HepG2 (cell line): ENCODE results near the gene ALG3. TPM values are rescaled to one million over a fixed set of nuclear protein-coding genes. Genes with fewer than 3 reads are reported as not detected.

ENCODE experiments used
- ARHGAP35 ChIP-seq: sonication (generic); formaldehyde crosslinking; IDR thresholded peaks from 2 replicates; pipeline ENCODE4 v1.9.0; 2022; ENCODE audit warnings: mild to moderate bottlenecking, inconsistent platforms, moderate library complexity, missing genetic modification reagents, borderline replicate concordance
- ATF7-NPFF ChIP-seq: sonication (generic); formaldehyde crosslinking; IDR thresholded peaks from 2 replicates; pipeline ENCODE4 v1.8.1; 2023; ENCODE audit warnings: mild to moderate bottlenecking, low read depth, missing genetic modification reagents, moderate library complexity
- EED ChIP-seq: sonication (generic); formaldehyde crosslinking; IDR thresholded peaks from 2 replicates; pipeline ENCODE4 v1.5.0; 2020; ENCODE audit warnings: mild to moderate bottlenecking, missing genetic modification reagents
- EHMT2 ChIP-seq: fragments of 200-600 bp; sonication (generic); IDR thresholded peaks from 2 replicates; pipeline ENCODE4 v1.7.0; 2017; ENCODE audit warnings: antibody characterized with exemption, low read depth, low read length, borderline replicate concordance
- ELF4 ChIP-seq: sonication (generic); formaldehyde crosslinking; IDR thresholded peaks from 2 replicates; pipeline ENCODE4 v1.5.0; 2020; ENCODE audit warnings: missing genetic modification reagents, mild to moderate bottlenecking, moderate library complexity, borderline replicate concordance
- FOXP4 ChIP-seq: sonication (generic); formaldehyde crosslinking; IDR thresholded peaks from 2 replicates; pipeline ENCODE4 v1.4.0; 2020; ENCODE audit warnings: missing genetic modification reagents
- GPN1 ChIP-seq: sonication (generic); formaldehyde crosslinking; IDR thresholded peaks from 2 replicates; pipeline ENCODE4 v1.5.1; 2020; ENCODE audit warnings: missing genetic modification reagents, borderline replicate concordance
- HOXD1 ChIP-seq: sonication (generic); formaldehyde crosslinking; IDR thresholded peaks from 2 replicates; pipeline ENCODE4 v1.5.0; 2020; ENCODE audit warnings: missing genetic modification reagents
- IRX3 ChIP-seq: sonication (generic); formaldehyde crosslinking; IDR thresholded peaks from 2 replicates; pipeline ENCODE4 v1.8.1; 2023; ENCODE audit warnings: mild to moderate bottlenecking, low read depth, missing genetic modification reagents, borderline replicate concordance
- NCOR1 ChIP-seq: fragments of 200-600 bp; sonication (generic); IDR thresholded peaks from 2 replicates; pipeline ENCODE4 v1.7.0; 2017; ENCODE audit warnings: antibody characterized with exemption, low read length, borderline replicate concordance
- NFYB ChIP-seq: sonication (generic); formaldehyde crosslinking; IDR thresholded peaks from 2 replicates; pipeline ENCODE4 v1.4.0; 2020; ENCODE audit warnings: missing genetic modification reagents
- NR2F1 ChIP-seq, 2 experiments: fragments of 450-650 bp in 1 of 2; formaldehyde crosslinking in 1 of 2; IDR thresholded peaks; 2 replicates each; pipeline versions ENCODE4 v1.5.0 to v1.6.1; 2016 to 2020; ENCODE audit warnings: mild to moderate bottlenecking in 1 of 2, missing compliant biosample characterization in 1 of 2, missing genetic modification reagents in 1 of 2, moderate library complexity in 1 of 2
- PPARG ChIP-seq: conservative IDR thresholded peaks from 2 replicates; pipeline ENCODE4 v1.6.1; 2016; ENCODE audit warnings: missing biosample characterization, missing genetic modification reagents
- REL ChIP-seq: sonication (generic); formaldehyde crosslinking; conservative IDR thresholded peaks from 2 replicates; pipeline ENCODE4 v1.8.0; 2022; ENCODE audit warnings: mild to moderate bottlenecking, missing genetic modification reagents, moderate library complexity
- SMAD9 ChIP-seq: sonication (generic); formaldehyde crosslinking; IDR thresholded peaks from 2 replicates; pipeline ENCODE4 v1.5.1; 2020; ENCODE audit warnings: mild to moderate bottlenecking, missing genetic modification reagents
- ZFP82 ChIP-seq: sonication (generic); formaldehyde crosslinking; IDR thresholded peaks from 2 replicates; pipeline ENCODE4 v1.5.1; 2020; ENCODE audit warnings: mild to moderate bottlenecking, missing genetic modification reagents, borderline replicate concordance
- ZFP90 ChIP-seq: sonication (generic); formaldehyde crosslinking; IDR thresholded peaks from 2 replicates; pipeline ENCODE4 v1.8.0; 2022; ENCODE audit warnings: missing genetic modification reagents, mild to moderate bottlenecking, inconsistent platforms, borderline replicate concordance
- ZNF256 ChIP-seq: sonication (generic); formaldehyde crosslinking; conservative IDR thresholded peaks from 2 replicates; pipeline ENCODE4 v1.4.0; 2020; ENCODE audit warnings: missing genetic modification reagents
- ZNF572 ChIP-seq: sonication (generic); formaldehyde crosslinking; IDR thresholded peaks from 2 replicates; pipeline ENCODE4 v1.5.1; 2020; ENCODE audit warnings: mild to moderate bottlenecking, missing genetic modification reagents
- ZNF644 ChIP-seq: IDR thresholded peaks from 2 replicates; pipeline ENCODE4 v1.6.1; 2016; ENCODE audit warnings: low read depth
- ZNF749 ChIP-seq: sonication (generic); formaldehyde crosslinking; IDR thresholded peaks from 2 replicates; pipeline ENCODE4 v1.8.0; 2022; ENCODE audit warnings: mild to moderate bottlenecking, missing genetic modification reagents, moderate library complexity, borderline replicate concordance
- ZNF768 ChIP-seq: sonication (generic); formaldehyde crosslinking; IDR thresholded peaks from 2 replicates; pipeline ENCODE4 v1.4.0; 2020; ENCODE audit warnings: missing genetic modification reagents
- ZNF776 ChIP-seq: sonication (generic); formaldehyde crosslinking; IDR thresholded peaks from 2 replicates; pipeline ENCODE4 v1.4.0; 2020; ENCODE audit warnings: mild to moderate bottlenecking, missing genetic modification reagents
- polyA plus RNA-seq, 8 experiments: library from polyadenylated mRNA; depleted of rRNA in 3 of 8; stranded (reverse) in 7 of 8; unstranded in 1 of 8; fragments of >200 nt; fragmentation: Illumina TruSeq in 4 of 8; extraction: Trizol in 4 of 8; gene quantifications; 2 replicates each; pipeline versions ENCODE4 v1.2.1 to v1.2.3, GENCODE V29; 2011 to 2016; ENCODE audit warnings: low read depth in 4 of 8, missing spikeins in 1 of 8, mixed read lengths in 1 of 8; ENCODE audit not compliant: insufficient read depth in 1 of 8
- total RNA-seq, 5 experiments: library from RNA; depleted of rRNA; stranded (reverse); fragments of >200 nt; fragmentation: Illumina TruSeq; extraction: Trizol; gene quantifications; 2 replicates each; pipeline ENCODE4 v1.2.3, GENCODE V29; 2016; ENCODE audit warnings: low read depth in 1 of 5
- TF ChIP-seq, protein P1 (sequence below): sonication (generic); formaldehyde crosslinking; IDR thresholded peaks from 2 replicates; pipeline ENCODE4 v1.5.0; 2020; ENCODE audit warnings: missing genetic modification reagents
- TF ChIP-seq, protein P2 (sequence below): sonication (generic); formaldehyde crosslinking; IDR thresholded peaks from 2 replicates; pipeline ENCODE4 v1.5.0; 2020; ENCODE audit warnings: missing genetic modification reagents

Gene ALG3
- total and polyA plus RNA-seq, 2 of the 13 experiments (the other 11 are each of a cell fraction or from before 2014, with no cell fraction given): 46.6 to 57.1 TPM

GRCh38 chr3:184248454-184249411, at the start of gene ALG3 (continued):
- TF ChIP-seq FOXP4 (CRISPR knock-in tag) (no peak; the same call in 1 of the 2 replicates), ZNF256 (CRISPR knock-in tag) (peak; percentile 74; the same call in 1 of the 2 replicates), NR2F1 (CRISPR knock-in tag; IDR thresholded peaks at IDR 0.05) (no peak), IRX3 (CRISPR knock-in tag) (peak; percentile 65; the same call in 1 of the 2 replicates), ZNF776 (CRISPR knock-in tag) (peak; percentile 80; the same call in 1 of the 2 replicates), NFYB (CRISPR knock-in tag) (no peak), ZNF572 (no peak), ZNF749 (CRISPR knock-in tag) (peak; percentile 46; the same call in 1 of the 2 replicates), PPARG (CRISPR knock-in tag) (no peak), ZFP90 (CRISPR knock-in tag) (peak; percentile 53; the same call in 1 of the 2 replicates), SMAD9 (CRISPR knock-in tag) (peak; percentile 58; the same call in 1 of the 2 replicates), EHMT2 (no peak), REL (CRISPR knock-in tag) (no peak), ZNF644 (no peak), ARHGAP35 (CRISPR knock-in tag) (0 out of 2 replicates have a peak, but pooled peaks have one; percentile 85), NCOR1 (0 out of 2 replicates have a peak, but pooled peaks have one; percentile 30), ZNF768 (CRISPR knock-in tag) (peak; percentile 83), EED (CRISPR knock-in tag) (peak; percentile 96), ELF4 (peak; percentile 71; the same call in 1 of the 2 replicates), ZFP82 (CRISPR knock-in tag) (peak; percentile 44; the same call in 1 of the 2 replicates), ATF7-NPFF (peak; percentile 78), GPN1 (0 out of 2 replicates have a peak, but pooled peaks have one; percentile 71), HOXD1 (CRISPR knock-in tag) (peak; percentile 93)
- TF ChIP-seq, protein P1, sequence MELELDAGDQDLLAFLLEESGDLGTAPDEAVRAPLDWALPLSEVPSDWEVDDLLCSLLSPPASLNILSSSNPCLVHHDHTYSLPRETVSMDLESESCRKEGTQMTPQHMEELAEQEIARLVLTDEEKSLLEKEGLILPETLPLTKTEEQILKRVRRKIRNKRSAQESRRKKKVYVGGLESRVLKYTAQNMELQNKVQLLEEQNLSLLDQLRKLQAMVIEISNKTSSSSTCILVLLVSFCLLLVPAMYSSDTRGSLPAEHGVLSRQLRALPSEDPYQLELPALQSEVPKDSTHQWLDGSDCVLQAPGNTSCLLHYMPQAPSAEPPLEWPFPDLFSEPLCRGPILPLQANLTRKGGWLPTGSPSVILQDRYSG: no peak; the same call in 1 of the 2 replicates
- TF ChIP-seq, protein P2, sequence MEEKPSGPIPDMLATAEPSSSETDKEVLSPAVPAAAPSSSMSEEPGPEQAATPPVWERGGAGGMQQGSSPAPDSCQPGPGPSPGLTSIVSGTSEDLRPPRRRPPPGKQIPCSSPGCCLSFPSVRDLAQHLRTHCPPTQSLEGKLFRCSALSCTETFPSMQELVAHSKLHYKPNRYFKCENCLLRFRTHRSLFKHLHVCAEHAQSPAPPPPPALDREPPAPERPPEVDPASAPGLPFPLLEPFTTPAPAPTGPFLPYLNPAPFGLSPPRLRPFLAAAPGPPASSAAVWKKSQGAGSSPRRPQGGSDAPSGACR: peak; percentile 76
